ENCODE results near the gene NPLOC4. TPM values are rescaled to one million over a fixed set of nuclear protein-coding genes. Genes with fewer than 3 reads are reported as not detected.

The NPLOC4 gene
- total and polyA plus RNA-seq, 9 donors, result 24.4 to 84.8 (median 56.3) TPM

GRCh38 chr17:81522491-81523401 is 114.2 kb downstream of the NPLOC4 start:
- DNase-seq, result peak in 2 of 5 donors; percentile 14 to 28
- WGBS, 3 donors, result 56 to 66% (median 62%) methylated on average over 26 of the region's 26 CpGs
- H3K27me3 ChIP-seq, result peaks cover 3% of the 10 kb centered on the region
- intact Hi-C loops (cut with DNase I), result loop anchor here in 2 of 4 donors (10.0 kb wide), 1 partner anchor 72 kb away; no protein-coding TSS in a partner anchor
- no peak overlapping the region for H3K4me3 ChIP-seq
- no peak for TF ChIP-seq CTCF (IDR thresholded peaks at IDR 0.05)
- no peak for TF ChIP-seq POLR2A (IDR thresholded peaks at IDR 0.05)
- no peak for TF ChIP-seq EP300 (IDR thresholded peaks at IDR 0.05)
- H3K27ac ChIP-seq, result no peak overlapping the region
- no peaks in the 10 kb centered on the region for H3K9me3 ChIP-seq
- H3K36me3 ChIP-seq, result no peaks in the 10 kb centered on the region
- H3K4me1 ChIP-seq (ENCODE audit: insufficient read depth), result peaks cover 9% of the 10 kb centered on the region

DNA sequence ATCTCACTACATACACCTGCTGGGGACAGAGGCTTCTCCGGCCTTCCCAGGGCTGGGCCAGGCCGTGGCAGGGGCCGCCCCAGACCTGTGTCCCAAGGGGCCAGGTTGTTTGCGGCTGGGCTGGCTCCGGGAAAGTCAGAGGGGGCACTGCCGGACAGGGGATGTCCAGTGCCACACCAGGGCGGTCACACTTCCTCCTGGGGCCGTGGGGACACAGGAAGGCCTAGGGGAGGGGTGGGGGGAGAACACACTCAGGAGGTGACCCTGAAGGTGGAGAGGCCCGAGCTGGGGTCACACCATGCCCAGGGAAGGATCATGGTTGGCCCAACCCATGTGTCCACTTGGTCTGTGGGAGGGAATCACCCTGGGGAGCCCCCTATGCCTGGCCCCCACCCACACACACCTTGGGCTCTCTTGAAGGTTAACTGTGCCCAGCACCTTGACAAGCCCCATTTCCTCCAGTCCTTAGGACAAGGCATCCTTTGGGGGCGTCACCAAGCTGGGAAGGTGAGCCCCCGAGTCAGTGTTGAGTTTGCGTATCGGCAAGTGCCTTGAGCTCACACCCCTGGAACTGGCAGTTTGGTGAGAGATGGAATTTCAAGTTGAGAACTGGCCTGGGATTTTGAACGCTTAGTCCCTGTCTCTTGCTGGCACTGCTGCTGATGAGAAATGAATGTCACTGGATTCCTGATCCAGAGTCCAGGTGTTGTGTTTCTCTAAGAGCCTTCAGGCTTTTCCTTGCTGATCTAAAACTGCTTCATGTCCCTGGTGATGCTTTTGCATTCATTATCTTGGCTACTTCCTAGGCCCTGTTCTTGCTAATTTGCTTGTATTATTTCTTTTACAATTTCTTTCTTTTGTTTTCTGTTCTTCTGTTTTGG is 116.7 kb downstream of the NPLOC4 start:
- 71 to 78% (median 75%) methylated on average over 13 to 14 of the region's 14 CpGs for WGBS, 3 donors
- Histone ChIP-seq H3K27ac (no peak overlapping the region), H3K9me3 (no peaks in the 10 kb centered on the region), H3K4me1 (ENCODE audit: insufficient read depth) (peaks cover 18% of the 10 kb centered on the region), H3K36me3 (no peaks in the 10 kb centered on the region), H3K27me3 (no peaks in the 10 kb centered on the region), H3K4me3 (no peak overlapping the region)
- DNase-seq, result no peak
- intact Hi-C loops (cut with DNase I), result loop anchor here in 2 of 4 donors (10.0 kb wide), 1 partner anchor 75 kb away; no protein-coding TSS in a partner anchor
- TF ChIP-seq CTCF (IDR thresholded peaks at IDR 0.05) (no peak), EP300 (IDR thresholded peaks at IDR 0.05) (no peak), POLR2A (IDR thresholded peaks at IDR 0.05) (no peak)

DNA sequence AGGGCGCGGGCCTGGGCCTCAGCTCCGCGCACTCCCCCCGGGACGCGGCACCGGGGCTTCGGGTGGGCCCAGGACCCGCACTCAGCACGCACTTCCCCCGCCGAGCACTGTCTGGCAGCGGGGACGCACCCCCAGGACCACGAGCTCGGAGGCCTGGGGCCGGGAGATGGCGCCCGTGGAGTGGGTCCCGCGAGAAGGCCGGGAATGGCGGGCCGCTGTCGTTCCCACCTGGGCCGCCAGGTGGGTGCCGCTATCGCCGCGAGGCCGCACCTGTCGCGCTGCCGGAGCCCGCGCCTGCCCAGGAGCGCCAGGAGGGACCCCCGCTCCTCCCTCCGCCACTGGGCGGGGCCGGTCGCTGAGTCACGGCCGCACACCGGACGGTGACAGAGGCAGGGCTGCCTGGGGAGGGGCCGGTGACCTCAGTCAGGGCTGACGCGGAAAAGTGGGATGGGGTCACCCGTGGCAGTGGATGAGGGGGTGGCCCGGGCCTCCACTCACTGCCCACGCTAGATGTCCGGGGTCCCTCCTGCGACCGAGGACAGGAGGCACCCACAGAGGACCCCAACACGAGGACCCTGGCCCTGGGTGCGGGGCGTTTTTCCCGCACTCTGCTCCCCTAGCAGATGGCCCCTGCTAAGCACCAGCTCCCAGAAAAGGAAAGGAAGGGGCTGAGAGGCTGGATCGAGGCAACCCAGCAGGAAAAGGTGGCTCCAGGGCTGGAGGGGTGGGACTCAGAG is 117.5 kb downstream of the NPLOC4 start:
- DNase-seq, result peak in 1 of 5 donors; percentile 49
- Histone ChIP-seq H3K27me3 (no peaks in the 10 kb centered on the region), H3K9me3 (no peaks in the 10 kb centered on the region), H3K36me3 (no peaks in the 10 kb centered on the region), H3K4me1 (ENCODE audit: insufficient read depth) (peaks cover 18% of the 10 kb centered on the region), H3K27ac (no peak overlapping the region), H3K4me3 (peak overlapping the region; percentile 47)
- intact Hi-C loops (cut with DNase I), result loop anchor here in 2 of 4 donors (10.0 kb wide), 1 partner anchor 75 kb away; no protein-coding TSS in a partner anchor
- TF ChIP-seq POLR2A (IDR thresholded peaks at IDR 0.05) (no peak), EP300 (IDR thresholded peaks at IDR 0.05) (no peak), CTCF (IDR thresholded peaks at IDR 0.05) (peak in 2 of 3 donors; percentile 50 to 60)
- 6 to 17% (median 11%) methylated on average over 28 to 61 of the region's 61 CpGs for WGBS, 3 donors
